AG09319 (cell line): ENCODE results near the gene MXD3.

Experiments
- DNase-seq: peaks from one replicate; pipeline ENCODE4 v3.0.0-alpha.2; 2010; ENCODE audit warnings: low read depth; ENCODE audit errors: extremely low read depth
- CTCF ChIP-seq: IDR thresholded peaks from 2 replicates; pipeline ENCODE4 v1.5.1; 2011; ENCODE audit warnings: low read depth, mild to moderate bottlenecking, inconsistent platforms, low read length, moderate library complexity

MXD3 gene

GRCh38 chr5:177316005-177316404 is 4.3 kb upstream of the MXD3 start:
- no peak for DNase-seq
- TF ChIP-seq CTCF = no peak

- DNase-seq = no peak
- no peak for TF ChIP-seq CTCF
Observed at GRCh38 chr5:177315411-177315810, 3.7 kb upstream of the MXD3 start.

- TF ChIP-seq CTCF = no peak
Observed at GRCh38 chr5:177314376-177315342, 3.0 kb upstream of the MXD3 start.

GRCh38 chr5:177313561-177314259 is 2.0 kb upstream of the MXD3 start:
- no peak for DNase-seq
- TF ChIP-seq CTCF = no peak

More at GRCh38 chr5:177314376-177315342, 3.0 kb upstream of the MXD3 start:
- DNase-seq = no peak

- DNase-seq = no peak
Observed at GRCh38 chr5:177312649-177313181, 1.0 kb upstream of the MXD3 start.

GRCh38 chr5:177311392-177311722 is 341 bp downstream of the MXD3 start:
- TF ChIP-seq CTCF = no peak
- no peak for DNase-seq

More at GRCh38 chr5:177312649-177313181, 1.0 kb upstream of the MXD3 start:
- no peak for TF ChIP-seq CTCF

GRCh38 chr5:177310757-177311391 is 824 bp downstream of the MXD3 start:
- TF ChIP-seq CTCF = no peak
- DNase-seq = no peak
